ENCODE results near the gene ERVH48-1.

DNA sequence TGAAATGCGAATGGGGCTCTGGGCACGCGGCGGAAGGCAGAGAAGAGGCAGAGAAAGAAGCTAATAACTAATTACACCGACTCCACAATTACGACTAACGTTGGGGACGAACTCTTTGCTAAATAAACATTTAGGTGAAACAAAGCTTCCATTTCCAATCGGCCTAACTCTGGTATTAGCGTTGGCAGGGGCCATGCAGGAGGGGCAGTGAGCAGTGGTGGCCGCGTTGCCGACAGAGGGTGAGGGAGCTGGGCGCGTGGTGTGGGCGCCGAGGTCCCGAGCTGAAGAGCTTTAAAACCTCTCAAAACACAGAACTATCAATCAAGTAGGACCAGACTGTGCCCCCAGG lies 32.9 kb downstream of the ERVH48-1 start:
- TF ChIP-seq, protein P1, sequence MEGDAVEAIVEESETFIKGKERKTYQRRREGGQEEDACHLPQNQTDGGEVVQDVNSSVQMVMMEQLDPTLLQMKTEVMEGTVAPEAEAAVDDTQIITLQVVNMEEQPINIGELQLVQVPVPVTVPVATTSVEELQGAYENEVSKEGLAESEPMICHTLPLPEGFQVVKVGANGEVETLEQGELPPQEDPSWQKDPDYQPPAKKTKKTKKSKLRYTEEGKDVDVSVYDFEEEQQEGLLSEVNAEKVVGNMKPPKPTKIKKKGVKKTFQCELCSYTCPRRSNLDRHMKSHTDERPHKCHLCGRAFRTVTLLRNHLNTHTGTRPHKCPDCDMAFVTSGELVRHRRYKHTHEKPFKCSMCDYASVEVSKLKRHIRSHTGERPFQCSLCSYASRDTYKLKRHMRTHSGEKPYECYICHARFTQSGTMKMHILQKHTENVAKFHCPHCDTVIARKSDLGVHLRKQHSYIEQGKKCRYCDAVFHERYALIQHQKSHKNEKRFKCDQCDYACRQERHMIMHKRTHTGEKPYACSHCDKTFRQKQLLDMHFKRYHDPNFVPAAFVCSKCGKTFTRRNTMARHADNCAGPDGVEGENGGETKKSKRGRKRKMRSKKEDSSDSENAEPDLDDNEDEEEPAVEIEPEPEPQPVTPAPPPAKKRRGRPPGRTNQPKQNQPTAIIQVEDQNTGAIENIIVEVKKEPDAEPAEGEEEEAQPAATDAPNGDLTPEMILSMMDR (IDR thresholded peaks at IDR 0.05 in 8 of 11, conservative IDR thresholded peaks at IDR 0.05 in 3 of 11) = no peak
- no peak for TF ChIP-seq POLR2AphosphoS5 (IDR thresholded peaks at IDR 0.05)
- no peak for TF ChIP-seq POLR2A (IDR thresholded peaks at IDR 0.05)

All from spleen (tissue), 7 donors.